Endothelial cell of umbilical vein (primary cell): ENCODE measurements around the gene B3GALNT1. TPM values are rescaled to one million over a fixed set of nuclear protein-coding genes. Genes with fewer than 3 reads are reported as not detected.

Source experiments
- BruUV-seq: library from RNA; stranded (reverse); fragments of 400-500 nt; replicated peaks from 2 replicates; lab custom pipeline; 2021; lab: Mats Ljungman, UMichigan
- CTCF ChIA-PET: fragments of 300-600, 350-600 bp; sonication (Branson Sonifier 250); formaldehyde crosslinking; loops from one replicate; lab custom pipeline; 2021; ENCODE audit warnings: antibody characterized with exemption, inconsistent platforms; lab: Charles Lee
- POLR2A ChIA-PET: fragments of 300-600, 350-600 bp; sonication (Branson Sonifier 250); formaldehyde crosslinking; loops from one replicate; lab custom pipeline; 2021; ENCODE audit warnings: antibody characterized with exemption, inconsistent platforms; lab: Charles Lee
- DNase-seq: peaks from one replicate; pipeline ENCODE4 v3.0.0-alpha.2; 2011; ENCODE audit warnings: low read depth, low spot score
- FAIRE-seq: peaks from 2 replicates; lab custom pipeline; 2011; peaks lifted over from hg19 to GRCh38; lab: Jason Lieb, UNC
- H2AFZ ChIP-seq: 2 replicates; pipeline ENCODE4 v1.6.0; 2012; ENCODE audit warnings: low read depth, low read length, control low read depth, inconsistent platforms
- H3K27ac ChIP-seq: 2 replicates; pipeline ENCODE4 v1.5.1; 2011; ENCODE audit warnings: low read depth, mild to moderate bottlenecking, control low read depth, low read length, moderate library complexity; ENCODE audit not compliant: insufficient read depth
- H3K27me3 ChIP-seq, 2 experiments: 2 replicates each; pipeline versions ENCODE4 v1.6.0 to v1.6.1; 2011; ENCODE audit warnings: low read length in 2 of 2, mixed read lengths in 1 of 2; ENCODE audit not compliant: control insufficient read depth in 2 of 2, insufficient read depth in 2 of 2
- H3K36me3 ChIP-seq, 2 experiments: 2 replicates in 1 of 2; 3 replicates in 1 of 2; pipeline ENCODE4 v1.5.1; 2011; ENCODE audit warnings: low read length in 2 of 2, mild to moderate bottlenecking in 1 of 2, moderate library complexity in 1 of 2; ENCODE audit not compliant: control insufficient read depth in 2 of 2, insufficient read depth in 2 of 2; ENCODE audit errors: extremely low read depth in 1 of 2
- H3K4me1 ChIP-seq: 3 replicates; pipeline ENCODE4 v1.5.1; 2011; ENCODE audit warnings: mild to moderate bottlenecking, low read length; ENCODE audit not compliant: control insufficient read depth, insufficient read depth; ENCODE audit errors: extremely low read depth
- H3K4me2 ChIP-seq: 2 replicates; pipeline ENCODE4 v1.6.1; 2011; ENCODE audit warnings: low read length, control low read depth, mixed read lengths; ENCODE audit not compliant: insufficient read depth
- H3K4me3 ChIP-seq, 3 experiments: fragments of 200-600 bp in 1 of 3; sonication (generic), shearing (Covaris generic) in 1 of 3; replicated peaks in 1 of 3; 2 replicates each; pipeline ENCODE4 v1.5.1; 2011 to 2016; ENCODE audit warnings: control low read depth in 3 of 3, low read length in 3 of 3, mild to moderate bottlenecking in 2 of 3, inconsistent platforms in 1 of 3, low read depth in 1 of 3, moderate library complexity in 1 of 3; ENCODE audit not compliant: insufficient read depth in 1 of 3
- H3K79me2 ChIP-seq: 2 replicates; pipeline ENCODE4 v1.6.0; 2012; ENCODE audit warnings: low read length, inconsistent platforms; ENCODE audit not compliant: control insufficient read depth, insufficient read depth
- H3K9ac ChIP-seq: replicated peaks from 2 replicates; pipeline ENCODE3; 2011; ENCODE audit warnings: low read length, control low read depth; ENCODE audit not compliant: insufficient read depth; ENCODE audit errors: extremely low read depth
- H3K9me1 ChIP-seq: replicated peaks from 3 replicates; pipeline ENCODE4 v1.6.0; 2011; ENCODE audit warnings: mild to moderate bottlenecking, low read length; ENCODE audit not compliant: control insufficient read depth, insufficient read depth; ENCODE audit errors: extremely low read depth
- H3K9me3 ChIP-seq: replicated peaks from 2 replicates; pipeline ENCODE4 v1.5.1; 2012; ENCODE audit warnings: low read length, inconsistent platforms; ENCODE audit not compliant: control insufficient read depth, insufficient read depth
- H4K20me1 ChIP-seq: replicated peaks from 2 replicates; pipeline ENCODE3; 2011; ENCODE audit warnings: mild to moderate bottlenecking, low read length; ENCODE audit not compliant: control insufficient read depth, insufficient read depth; ENCODE audit errors: extremely low read depth
- CTCF ChIP-seq, 2 donors: IDR thresholded peaks; 1 replicate in 1 of 2; 2 replicates in 1 of 2; pipeline ENCODE4 v1.5.1; 2011; ENCODE audit warnings: low read length in 2 of 2, mild to moderate bottlenecking in 2 of 2, moderate library complexity in 2 of 2, control low read depth in 1 of 2, inconsistent platforms in 1 of 2, low read depth in 1 of 2; ENCODE audit not compliant: insufficient read depth in 1 of 2; ENCODE audit errors: extremely low read depth in 1 of 2
- EZH2 ChIP-seq: IDR thresholded peaks from 2 replicates; pipeline ENCODE4 v1.6.1; 2012; ENCODE audit warnings: borderline replicate concordance, low read depth, mild to moderate bottlenecking, moderate library complexity, low read length, inconsistent platforms; ENCODE audit not compliant: severe bottlenecking
- FOS ChIP-seq: IDR thresholded peaks from 2 replicates; pipeline ENCODE4 v1.6.1; 2011; ENCODE audit warnings: mild to moderate bottlenecking, low read length, moderate library complexity, borderline replicate concordance; ENCODE audit not compliant: insufficient read depth
- JUN ChIP-seq: IDR thresholded peaks from 2 replicates; pipeline ENCODE4 v1.6.1; 2011; ENCODE audit warnings: borderline replicate concordance, low read depth; ENCODE audit not compliant: insufficient read length, insufficient read depth
- MAX ChIP-seq: IDR thresholded peaks from 2 replicates; pipeline ENCODE4 v1.6.1; 2011; ENCODE audit not compliant: insufficient read depth, insufficient read length
- MYC ChIP-seq: IDR thresholded peaks from one replicate; pipeline ENCODE4 v1.6.1; 2011; ENCODE audit warnings: mild to moderate bottlenecking, low read depth, low read length
- dilution Hi-C: fragments of 300-500 bp; cut with MboI; formaldehyde crosslinking; loops from one replicate; pipeline ENCODE4 v1.15.0; 2019; ENCODE audit warnings: low sequenced_read_pairs; ENCODE audit not compliant: extremely low pct_ligation_motif_present
- intact Hi-C: fragments of 100-400 bp; cut with micrococcal nuclease; formaldehyde crosslinking; loops from one replicate; pipeline ENCODE4 v1.10.0; 2022
- polyA plus RNA-seq, 4 experiments: library from polyadenylated mRNA; depleted of rRNA in 3 of 4; stranded (reverse) in 3 of 4; unstranded in 1 of 4; fragments of >200 nt; gene quantifications; 2 replicates each; pipeline versions ENCODE4 v1.2.1 to v1.2.3, GENCODE V29; 2011 to 2012; ENCODE audit warnings: missing spikeins in 1 of 4
- total RNA-seq: library from RNA; stranded (reverse); gene quantifications from 2 replicates; pipeline ENCODE4 v1.2.3, GENCODE V29; 2021

Gene B3GALNT1
- total and polyA plus RNA-seq, 2 donors (not counting 3 experiments of a cell fraction or from before 2014, with no cell fraction given): 19.4 to 29.4 TPM

- no peak overlapping the region for H3K4me2 ChIP-seq
These were observed 44.9 kb upstream of the B3GALNT1 start for GRCh38 chr3:161150001-161150525.

DNA sequence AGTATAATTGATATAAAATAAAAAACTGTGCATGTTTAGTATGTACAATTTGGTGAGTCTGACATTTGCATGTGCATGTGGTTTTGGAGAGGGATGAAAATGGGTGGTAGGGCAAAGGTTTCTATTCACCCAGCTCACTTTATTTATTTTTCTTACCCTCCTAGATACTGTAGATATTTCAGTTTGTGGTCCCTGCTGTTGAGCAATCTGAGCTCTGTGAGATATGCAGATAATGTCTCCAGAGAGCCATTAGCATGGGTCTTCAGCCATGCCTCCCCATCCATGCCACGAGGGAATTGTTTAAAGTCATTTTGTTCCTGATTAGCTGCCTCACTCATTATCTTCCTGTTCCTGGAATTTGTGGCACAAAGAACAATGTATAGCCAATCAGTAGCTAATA lies 44.4 kb upstream of the B3GALNT1 start:
- ChIA-PET CTCF (interaction anchor here (1.0 to 2.2 kb wide), 6 partner anchors 9 to 125 kb away, joined by 3 to 5 read pairs (median 4); no protein-coding TSS in a partner anchor), POLR2A (no interaction called here)
- Histone ChIP-seq H3K4me2 (no peak overlapping the region), H3K9ac (no peak overlapping the region), H3K4me1 (no peaks in the 10 kb centered on the region), H3K27ac (no peak overlapping the region), H3K27me3 (no peaks in the 10 kb centered on the region), H3K9me1 (no peaks in the 10 kb centered on the region), H3K79me2 (no peaks in the 10 kb centered on the region), H3K36me3 (no peaks in the 10 kb centered on the region), H2AFZ (no peak overlapping the region), H3K4me3 (no peak overlapping the region), H3K9me3 (no peaks in the 10 kb centered on the region), H4K20me1 (no peaks in the 10 kb centered on the region)
- BruUV-seq: no TSS peak
- TF ChIP-seq MYC (no peak), MAX (no peak), CTCF (IDR thresholded peaks at IDR 0.05; ENCODE audit: extremely low read depth in 1 of 2, insufficient read depth in 1 of 2, low read depth in 1 of 2, low read length in 2 of 2) (no peak), EZH2 (no peak), JUN (no peak)
- dilution Hi-C loops (no loop called here), intact Hi-C loops (no loop called here)
- DNase-seq: no peak
- FAIRE-seq: no peak

More at GRCh38 chr3:161150001-161150525, 44.9 kb upstream of the B3GALNT1 start:
- Histone ChIP-seq H4K20me1 (no peaks in the 10 kb centered on the region), H2AFZ (no peak overlapping the region), H3K79me2 (no peaks in the 10 kb centered on the region), H3K27me3 (no peaks in the 10 kb centered on the region), H3K4me1 (no peaks in the 10 kb centered on the region), H3K9ac (no peak overlapping the region), H3K4me3 (no peak overlapping the region), H3K36me3 (no peaks in the 10 kb centered on the region), H3K9me1 (no peaks in the 10 kb centered on the region), H3K27ac (no peak overlapping the region), H3K9me3 (no peaks in the 10 kb centered on the region)
- intact Hi-C loops (no loop called here), dilution Hi-C loops (no loop called here)
- POLR2A ChIA-PET: no interaction called here
- no peak for TF ChIP-seq FOS
- no TSS peak for BruUV-seq
- CTCF ChIA-PET: interaction anchor here (1.1 to 2.2 kb wide), 5 partner anchors 9 to 40 kb away, joined by 3 to 5 read pairs (median 4); no protein-coding TSS in a partner anchor
- FAIRE-seq (no peak), DNase-seq (no peak)
